HT-29 (cell line): ENCODE measurements around the gene OR2T3. TPM values are rescaled to one million over a fixed set of nuclear protein-coding genes. Genes with fewer than 3 reads are reported as not detected.
"Not testable (repeated sequence)": the region's sequence is repeated elsewhere in the genome, so short reads cannot be mapped to it uniquely, and the experiment has no call there.

Experiments
- DNase-seq: peaks from one replicate; pipeline ENCODE4 v3.0.0-alpha.2; 2015; ENCODE audit warnings: low spot score
- total RNA-seq: library from RNA; depleted of rRNA; stranded (reverse); fragments of >200 nt; shearing (Covaris generic); gene quantifications from 2 replicates; pipeline ENCODE4 v1.2.3, GENCODE V29; 2014; rRNA removed

The OR2T3 gene
- total RNA-seq, result not detected in 2 replicates

- not testable (repeated sequence) for DNase-seq
These were observed at the start of gene OR2T3 for GRCh38 chr1:248473051-248473450. OR2T3 (plus strand) TSS chr1:248473351; CDS start chr1:248473351, 0 bp downstream.

- not testable (repeated sequence) for DNase-seq
These were observed 45.5 kb upstream of the OR2T3 start for GRCh38 chr1:248427526-248428191.

- not testable (repeated sequence) for DNase-seq
These were observed 45.0 kb upstream of the OR2T3 start for GRCh38 chr1:248428192-248428533.

GRCh38 chr1:248431683-248432082 lies 41.5 kb upstream of the OR2T3 start:
- not testable (repeated sequence) for DNase-seq

GRCh38 chr1:248432201-248432600 lies 41.0 kb upstream of the OR2T3 start:
- DNase-seq, result not testable (repeated sequence)

- not testable (repeated sequence) for DNase-seq
These were observed 39.2 kb upstream of the OR2T3 start for GRCh38 chr1:248433811-248434415.

GRCh38 chr1:248434913-248435312 lies 38.2 kb upstream of the OR2T3 start:
- not testable (repeated sequence) for DNase-seq

- DNase-seq, result not testable (repeated sequence)
These were observed 36.8 kb upstream of the OR2T3 start for GRCh38 chr1:248436303-248436702.

GRCh38 chr1:248438668-248439067 lies 34.5 kb upstream of the OR2T3 start:
- DNase-seq, result not testable (repeated sequence)

- DNase-seq, result not testable (repeated sequence)
These were observed 33.9 kb upstream of the OR2T3 start for GRCh38 chr1:248439283-248439682.

- not testable (repeated sequence) for DNase-seq
These were observed 30.5 kb upstream of the OR2T3 start for GRCh38 chr1:248442500-248443277.

- DNase-seq, result not testable (repeated sequence)
These were observed 28.5 kb upstream of the OR2T3 start for GRCh38 chr1:248444603-248445002.

GRCh38 chr1:248445399-248445798 lies 27.8 kb upstream of the OR2T3 start, which contains the start of gene OR2T2:
OR2T2 (plus strand) TSS chr1:248445637; CDS start chr1:248452798, 7,161 bp downstream.
- not testable (repeated sequence) for DNase-seq

- DNase-seq, result not testable (repeated sequence)
These were observed 24.6 kb upstream of the OR2T3 start for GRCh38 chr1:248448409-248449074.

- not testable (repeated sequence) for DNase-seq
These were observed 23.2 kb upstream of the OR2T3 start for GRCh38 chr1:248449821-248450465.

GRCh38 chr1:248450466-248451145 lies 22.5 kb upstream of the OR2T3 start:
- not testable (repeated sequence) for DNase-seq

GRCh38 chr1:248453619-248454018 lies 19.5 kb upstream of the OR2T3 start:
- not testable (repeated sequence) for DNase-seq

- not testable (repeated sequence) for DNase-seq
These were observed 18.1 kb upstream of the OR2T3 start for GRCh38 chr1:248455045-248455444.

- not testable (repeated sequence) for DNase-seq
These were observed 16.5 kb upstream of the OR2T3 start for GRCh38 chr1:248456635-248457034.

- not testable (repeated sequence) for DNase-seq
These were observed 14.0 kb upstream of the OR2T3 start for GRCh38 chr1:248459117-248459516.
